HG03439 (cell line): Measurements from ENCODE around the gene CPOX.

Experiments
- ATAC-seq: cut with Tn5 transposase; IDR thresholded peaks from one replicate; pipeline ENCODE4 v1.9.1; 2021; ENCODE audit warnings: mild to moderate bottlenecking, moderate library complexity; ENCODE audit not compliant: unreplicated experiment

Gene CPOX

DNA sequence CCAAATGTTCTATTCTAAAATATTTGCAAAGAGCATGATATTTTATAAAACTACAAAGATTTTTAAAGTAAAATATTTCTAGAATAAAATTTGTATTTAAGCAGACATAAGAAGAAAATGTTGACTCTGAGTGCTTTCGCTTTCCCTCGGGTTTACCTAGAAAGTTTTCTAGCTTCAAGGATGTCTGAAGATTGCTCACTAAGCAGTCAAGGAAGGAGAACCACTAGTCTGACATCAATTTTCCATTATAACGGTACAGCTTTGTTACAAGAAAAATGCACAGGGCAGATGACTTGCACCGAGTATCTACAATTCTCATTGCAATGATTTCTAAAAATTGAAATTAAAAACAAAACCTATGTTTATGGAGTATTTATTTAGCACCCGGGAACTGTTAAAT is 47.5 kb downstream of the CPOX start:
- ATAC-seq, result peak; percentile 46

DNA sequence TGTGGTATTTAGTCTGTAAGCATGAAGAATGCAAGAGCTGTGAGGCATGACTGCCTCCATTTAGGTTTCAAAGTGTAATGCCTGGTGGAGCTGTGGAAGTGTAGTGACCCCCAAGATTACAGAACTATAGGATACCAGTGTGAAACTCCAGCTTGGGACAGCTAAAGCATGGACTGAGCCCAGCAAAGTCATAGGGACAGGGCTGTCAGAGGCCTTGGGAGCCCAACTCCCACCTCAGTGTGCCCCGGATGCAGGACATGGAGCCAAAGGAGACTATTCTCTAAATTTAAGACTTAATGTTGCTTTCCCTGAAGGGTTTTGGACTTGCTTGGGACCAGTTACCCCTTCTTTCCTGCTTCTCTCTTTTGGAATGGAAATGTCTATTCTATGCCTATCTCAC is 50.8 kb downstream of the CPOX start:
- no peak for ATAC-seq

DNA sequence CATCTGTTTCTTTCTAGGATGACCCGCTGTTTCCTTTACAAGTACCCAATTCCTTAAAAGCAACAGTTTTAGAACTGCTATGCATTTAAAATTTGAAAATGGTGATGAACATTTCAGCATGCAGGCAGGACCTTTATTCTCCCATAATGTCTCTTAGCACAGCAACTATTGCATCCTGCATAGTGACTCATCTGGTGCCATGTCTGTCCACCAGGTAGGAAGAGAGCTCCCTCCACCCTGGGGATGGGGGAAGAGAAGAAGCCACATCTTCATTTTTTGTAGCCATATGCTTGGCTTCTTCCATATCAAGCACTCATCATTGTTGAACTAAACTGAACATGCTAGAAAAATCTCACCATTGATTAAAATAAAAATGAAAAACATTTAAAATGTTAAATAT is 51.7 kb downstream of the CPOX start:
- ATAC-seq, result no peak

DNA sequence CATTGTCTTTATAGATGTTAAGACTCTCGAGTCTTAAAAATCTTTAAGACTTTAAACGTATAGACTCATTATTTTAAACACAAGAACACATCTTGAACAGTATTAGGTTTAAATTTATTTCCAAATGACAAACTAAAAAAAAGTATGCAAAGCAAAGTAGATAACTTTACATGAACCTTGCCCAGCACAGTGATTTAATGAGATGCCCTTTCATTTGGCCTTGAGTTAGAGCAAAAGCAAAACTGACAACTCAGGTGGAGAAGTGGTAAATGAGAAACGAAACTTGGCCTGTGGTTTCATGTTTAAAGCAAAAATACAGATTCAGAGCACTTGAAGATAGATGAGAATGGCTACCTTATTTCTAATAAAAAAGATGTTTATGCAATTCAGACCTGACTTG is 53.1 kb downstream of the CPOX start:
- peak; percentile 49 for ATAC-seq

DNA sequence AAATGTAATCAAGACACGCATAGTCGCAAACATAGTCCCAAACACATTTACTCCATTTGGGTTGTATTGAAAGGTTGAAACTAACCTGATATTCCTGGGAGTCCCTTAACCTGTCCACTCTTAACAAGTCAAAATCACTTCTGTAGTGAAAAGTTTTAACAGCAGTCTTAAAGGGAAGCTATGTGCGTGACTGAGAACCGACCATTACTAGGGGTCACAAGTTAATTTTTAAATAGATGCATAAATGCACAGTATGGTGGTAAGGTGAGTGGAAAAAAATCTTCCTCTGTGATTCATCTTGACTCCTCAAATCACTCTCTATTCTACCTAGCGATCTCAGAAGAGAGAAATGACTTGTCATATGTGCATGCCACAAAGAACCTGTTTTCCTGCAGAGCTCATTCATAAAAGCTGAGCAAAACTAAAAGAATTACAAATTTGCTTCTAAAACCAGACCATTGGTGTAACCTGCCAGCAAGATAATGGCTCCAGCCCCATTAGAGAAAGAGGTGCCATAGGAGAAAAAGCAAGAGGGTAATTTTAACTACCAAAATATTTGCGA is 56.9 kb downstream of the CPOX start:
- ATAC-seq, result peak; percentile 68

DNA sequence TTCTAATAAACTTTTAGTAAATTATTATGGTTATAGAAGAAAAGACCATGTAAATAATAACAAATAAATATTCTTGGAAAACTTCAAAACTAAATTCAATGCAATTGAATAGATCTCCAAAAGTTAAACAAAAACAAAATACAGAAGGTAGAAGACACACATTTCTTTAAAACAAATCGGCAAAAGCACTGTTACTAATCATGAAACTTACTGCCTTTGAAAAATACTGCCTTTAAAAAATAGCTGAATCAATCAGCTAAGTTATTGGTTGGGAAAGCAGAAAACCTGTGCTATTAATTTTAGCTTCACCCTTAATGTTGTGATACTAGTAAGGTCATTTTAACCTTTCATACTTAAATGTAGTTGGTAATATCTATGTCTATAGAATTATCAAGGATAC is 58.7 kb downstream of the CPOX start:
- no peak for ATAC-seq

DNA sequence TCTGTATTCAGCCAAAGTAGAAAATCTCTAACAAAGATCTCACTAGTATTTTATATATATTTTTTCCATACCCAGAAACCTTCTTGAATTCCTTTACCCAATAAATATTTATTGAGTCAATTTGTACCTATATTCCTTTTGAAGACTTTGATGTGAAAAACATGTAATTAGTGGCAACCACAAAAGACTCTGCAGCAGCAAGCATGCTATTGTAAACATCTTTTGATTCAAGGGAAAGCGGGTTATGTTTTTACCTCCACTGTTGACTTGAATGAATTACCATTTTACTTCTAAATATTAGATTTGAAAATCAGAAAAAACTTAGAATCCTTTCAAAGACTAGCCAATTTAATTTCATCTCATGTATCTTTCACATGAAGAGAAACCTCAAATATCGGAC is 59.2 kb downstream of the CPOX start:
- ATAC-seq, result no peak

DNA sequence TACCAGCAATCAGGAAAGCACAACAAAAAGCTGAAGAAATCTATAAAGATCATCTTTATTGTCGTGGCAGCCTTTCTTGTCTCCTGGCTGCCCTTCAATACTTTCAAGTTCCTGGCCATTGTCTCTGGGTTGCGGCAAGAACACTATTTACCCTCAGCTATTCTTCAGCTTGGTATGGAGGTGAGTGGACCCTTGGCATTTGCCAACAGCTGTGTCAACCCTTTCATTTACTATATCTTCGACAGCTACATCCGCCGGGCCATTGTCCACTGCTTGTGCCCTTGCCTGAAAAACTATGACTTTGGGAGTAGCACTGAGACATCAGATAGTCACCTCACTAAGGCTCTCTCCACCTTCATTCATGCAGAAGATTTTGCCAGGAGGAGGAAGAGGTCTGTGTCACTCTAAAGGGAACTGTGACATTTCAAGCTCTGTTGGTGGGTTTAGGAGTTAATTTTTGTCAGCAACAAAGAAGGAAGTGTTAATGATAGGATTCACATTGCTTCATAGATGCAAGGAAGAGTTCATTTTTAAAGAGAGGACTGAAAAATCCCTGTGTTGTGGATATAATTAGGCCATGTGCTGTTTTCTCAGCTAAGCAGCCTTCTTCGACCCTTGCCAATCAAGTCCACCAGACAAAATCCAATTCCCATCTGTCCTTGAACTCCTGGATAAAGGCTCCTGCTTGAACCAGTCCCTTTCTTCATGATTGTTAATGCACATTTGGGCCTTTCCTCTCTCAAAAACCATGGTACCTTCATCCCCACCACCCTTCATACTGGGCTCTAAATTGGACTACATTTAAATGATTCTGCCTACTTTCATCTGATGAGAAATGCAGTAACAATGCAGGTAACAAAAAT is 60.5 kb downstream of the CPOX start:
- no peak for ATAC-seq

DNA sequence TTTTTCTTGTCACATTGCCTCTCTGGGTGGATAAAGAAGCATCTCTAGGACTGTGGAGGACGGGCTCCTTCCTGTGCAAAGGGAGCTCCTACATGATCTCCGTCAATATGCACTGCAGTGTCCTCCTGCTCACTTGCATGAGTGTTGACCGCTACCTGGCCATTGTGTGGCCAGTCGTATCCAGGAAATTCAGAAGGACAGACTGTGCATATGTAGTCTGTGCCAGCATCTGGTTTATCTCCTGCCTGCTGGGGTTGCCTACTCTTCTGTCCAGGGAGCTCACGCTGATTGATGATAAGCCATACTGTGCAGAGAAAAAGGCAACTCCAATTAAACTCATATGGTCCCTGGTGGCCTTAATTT is 61.2 kb downstream of the CPOX start:
- ATAC-seq, result no peak

DNA sequence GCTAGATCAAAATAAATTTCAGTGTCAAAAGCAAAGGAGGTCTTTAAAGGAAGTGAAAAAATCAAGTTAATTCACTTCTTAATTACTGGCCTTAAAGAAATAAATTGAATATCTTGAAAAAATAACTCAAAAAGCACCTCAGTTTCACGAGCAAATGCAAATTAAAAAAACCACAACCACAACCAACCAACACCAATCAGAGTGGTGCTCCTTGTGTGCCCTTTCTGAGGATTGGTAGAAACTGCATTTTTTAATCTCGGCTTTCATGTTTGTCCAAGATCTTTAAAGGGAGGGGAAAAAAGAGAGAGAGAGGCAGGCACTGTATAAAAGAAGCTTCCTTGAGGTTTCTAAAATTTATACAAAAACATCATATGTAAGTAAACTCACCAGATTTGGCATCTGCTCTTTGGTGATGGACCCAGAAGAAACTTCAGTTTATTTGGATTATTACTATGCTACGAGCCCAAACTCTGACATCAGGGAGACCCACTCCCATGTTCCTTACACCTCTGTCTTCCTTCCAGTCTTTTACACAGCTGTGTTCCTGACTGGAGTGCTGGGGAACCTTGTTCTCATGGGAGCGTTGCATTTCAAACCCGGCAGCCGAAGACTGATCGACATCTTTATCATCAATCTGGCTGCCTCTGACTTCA is 61.7 kb downstream of the CPOX start, which contains the start of gene GPR15:
TSS of gene GPR15 (plus strand) at position 357 of the 653 bp plus-strand sequence. CDS start at position 413, 56 bp downstream.
- ATAC-seq, result peak; percentile 40

DNA sequence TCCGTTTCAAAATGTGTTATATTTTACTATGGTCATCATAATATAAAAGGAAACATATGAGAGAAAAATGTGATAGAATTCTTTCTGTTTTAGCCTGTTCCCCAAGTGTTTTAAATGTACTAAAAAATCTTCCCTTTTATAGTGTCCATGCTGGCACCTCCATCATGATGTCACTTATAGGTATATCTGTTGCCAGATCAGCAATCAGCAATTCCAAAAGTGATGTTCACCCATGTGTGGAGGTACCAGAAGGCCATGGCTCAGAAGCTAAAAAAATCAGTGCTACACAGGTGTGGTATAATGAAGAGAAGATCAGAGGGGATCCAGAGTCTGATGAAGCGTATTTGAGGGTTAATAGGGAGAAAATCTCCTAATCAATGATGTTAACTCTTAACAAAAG is 62.7 kb downstream of the CPOX start:
- ATAC-seq, result no peak

DNA sequence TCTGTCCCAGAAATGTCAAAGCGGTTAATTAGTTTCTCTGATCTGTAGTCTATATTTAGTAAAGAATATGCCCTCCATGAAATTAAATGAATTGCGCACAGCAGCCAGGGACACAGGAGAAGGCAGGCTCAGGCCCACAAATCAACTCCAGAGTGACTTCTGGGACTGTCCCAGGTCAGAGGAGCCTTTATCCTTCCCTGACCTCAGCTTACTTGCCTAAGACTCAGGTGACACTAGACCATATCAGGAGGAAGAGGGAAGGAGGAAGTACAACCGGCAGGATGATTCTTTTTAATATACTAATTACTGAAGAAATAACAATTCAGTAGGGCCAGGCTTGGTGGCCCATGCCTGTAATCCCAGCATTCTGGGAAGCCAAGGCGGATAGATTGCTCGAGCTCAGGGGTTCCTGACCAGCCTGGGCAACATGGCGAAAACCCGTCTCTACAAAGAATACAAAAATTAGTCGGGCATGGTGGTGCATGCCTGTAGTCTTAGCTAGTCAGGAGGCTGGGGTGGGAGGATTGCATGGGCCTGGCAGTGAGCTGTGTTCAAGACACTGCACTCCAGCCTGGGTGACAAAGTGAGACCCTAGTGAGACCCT is 63.5 kb downstream of the CPOX start:
- no peak for ATAC-seq
